Measurements from ENCODE around the gene CD79A. TPM values are rescaled to one million over a fixed set of nuclear protein-coding genes. Genes with fewer than 3 reads are reported as not detected.
"Not testable (repeated sequence)": the region's sequence is repeated elsewhere in the genome, so short reads cannot be mapped to it uniquely, and the experiment has no call there.

CD79A gene
- total RNA-seq, 6 experiments from 2014 or later, result 0.18 to 0.71 (median 0.39) TPM; not detected in 2

DNA sequence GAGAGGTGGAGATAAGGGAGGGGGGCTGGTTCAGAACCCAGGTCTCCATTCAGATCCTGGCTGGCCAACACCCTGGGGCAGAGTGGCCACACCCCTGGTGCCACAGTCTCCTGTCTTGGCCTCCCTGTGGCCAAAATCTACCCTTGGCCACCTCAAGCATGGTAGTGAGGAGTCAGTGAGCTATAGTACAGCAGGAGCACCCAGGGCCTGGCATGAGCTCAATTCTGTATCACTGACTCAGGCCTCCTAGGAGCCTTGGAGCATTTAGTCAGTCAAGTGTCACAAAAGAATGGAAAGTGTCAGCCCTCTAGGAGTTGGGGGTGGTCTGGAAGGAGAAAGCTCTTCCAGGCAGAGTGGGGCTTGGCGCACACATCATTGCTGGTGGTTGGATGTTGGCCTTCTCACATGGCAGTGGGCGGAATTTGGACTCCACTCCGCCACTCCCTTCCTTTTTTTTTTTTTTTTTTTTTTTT is 6.6 kb upstream of the CD79A start:
- peaks cover 0 to 45% (median 23%) of the 10 kb centered on the region in 4 donors for H3K36me3 ChIP-seq
- no peak overlapping the region for H3K27ac ChIP-seq
- ATAC-seq, result peak in 2 of 4 donors; percentile 6 to 9
- no peak for TF ChIP-seq POLR2A (IDR thresholded peaks at IDR 0.05)
- TF ChIP-seq, protein P1, sequence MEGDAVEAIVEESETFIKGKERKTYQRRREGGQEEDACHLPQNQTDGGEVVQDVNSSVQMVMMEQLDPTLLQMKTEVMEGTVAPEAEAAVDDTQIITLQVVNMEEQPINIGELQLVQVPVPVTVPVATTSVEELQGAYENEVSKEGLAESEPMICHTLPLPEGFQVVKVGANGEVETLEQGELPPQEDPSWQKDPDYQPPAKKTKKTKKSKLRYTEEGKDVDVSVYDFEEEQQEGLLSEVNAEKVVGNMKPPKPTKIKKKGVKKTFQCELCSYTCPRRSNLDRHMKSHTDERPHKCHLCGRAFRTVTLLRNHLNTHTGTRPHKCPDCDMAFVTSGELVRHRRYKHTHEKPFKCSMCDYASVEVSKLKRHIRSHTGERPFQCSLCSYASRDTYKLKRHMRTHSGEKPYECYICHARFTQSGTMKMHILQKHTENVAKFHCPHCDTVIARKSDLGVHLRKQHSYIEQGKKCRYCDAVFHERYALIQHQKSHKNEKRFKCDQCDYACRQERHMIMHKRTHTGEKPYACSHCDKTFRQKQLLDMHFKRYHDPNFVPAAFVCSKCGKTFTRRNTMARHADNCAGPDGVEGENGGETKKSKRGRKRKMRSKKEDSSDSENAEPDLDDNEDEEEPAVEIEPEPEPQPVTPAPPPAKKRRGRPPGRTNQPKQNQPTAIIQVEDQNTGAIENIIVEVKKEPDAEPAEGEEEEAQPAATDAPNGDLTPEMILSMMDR (IDR thresholded peaks at IDR 0.05), result no peak
- H3K27me3 ChIP-seq, result no peaks in the 10 kb centered on the region
- H3K4me3 ChIP-seq, result no peak overlapping the region
- H3K9me3 ChIP-seq, result no peaks in the 10 kb centered on the region
- intact Hi-C loops (cut with DNase I), result loop anchor here (5.0 to 10.0 kb wide), 2 partner anchors 64 to 77 kb away; no protein-coding TSS in a partner anchor
- 53% methylated on average over 3 of the region's 3 CpGs for WGBS (ENCODE audit: insufficient coverage, low coverage, low lambda C conversion rate, missing lambda C conversion rate)
- no peak for DNase-seq
- peaks cover 0 to 12% (median 0%) of the 10 kb centered on the region in 4 donors for H3K4me1 ChIP-seq

DNA sequence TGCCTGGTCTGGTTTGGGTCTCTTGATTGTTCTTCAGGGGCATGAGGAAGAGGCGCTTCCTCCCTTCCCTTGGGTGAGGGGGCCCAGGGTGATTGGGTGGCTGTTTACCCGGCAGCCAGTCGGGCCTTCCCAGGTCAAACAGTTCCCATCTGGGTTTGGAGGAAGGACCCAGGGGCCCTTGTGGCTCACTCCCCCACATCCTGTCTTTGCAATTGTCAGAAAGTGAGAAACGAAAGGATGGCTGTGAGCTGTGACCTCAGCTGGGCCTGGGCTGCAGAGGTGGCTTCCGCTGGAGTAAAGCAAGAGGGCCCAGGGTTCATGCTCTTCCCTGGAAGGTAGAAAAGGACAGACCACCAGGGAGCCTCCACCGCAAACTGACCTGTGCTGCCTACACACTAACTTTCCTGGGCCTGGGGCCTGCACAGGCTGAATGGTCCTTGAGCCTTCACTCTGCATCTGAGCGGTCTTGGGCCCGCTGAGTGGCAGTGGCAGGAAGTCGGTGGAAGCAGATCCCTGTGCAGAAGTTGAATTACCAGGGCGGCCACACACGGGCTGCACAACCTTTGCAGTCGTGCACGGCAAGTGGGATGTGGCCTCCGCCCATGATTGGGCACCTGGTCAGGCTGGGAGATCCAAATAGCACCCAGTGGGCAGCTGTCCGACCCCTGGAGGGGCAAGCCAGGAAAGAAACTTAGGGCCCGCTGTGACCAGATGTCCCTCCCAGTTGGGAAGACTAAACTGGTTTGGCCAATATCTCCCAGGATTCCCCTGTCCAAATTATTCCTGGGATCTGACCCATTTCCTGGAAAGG is 5.3 kb upstream of the CD79A start:
- Histone ChIP-seq H3K4me3 (no peak overlapping the region), H3K9me3 (no peaks in the 10 kb centered on the region), H3K27ac (peak overlapping the region in 1 of 3 donors; percentile 24), H3K36me3 (peaks cover 0 to 35% (median 19%) of the 10 kb centered on the region in 4 donors), H3K4me1 (peaks cover 0 to 12% (median 0%) of the 10 kb centered on the region in 4 donors), H3K27me3 (no peaks in the 10 kb centered on the region)
- TF ChIP-seq, protein P1 (IDR thresholded peaks at IDR 0.05), result no peak
- TF ChIP-seq POLR2A (IDR thresholded peaks at IDR 0.05), result no peak
- peak; percentile 37 to 68 (median 47) for ATAC-seq
- intact Hi-C loops (cut with DNase I), result loop anchor here (5.0 to 10.0 kb wide), 2 partner anchors 63 to 76 kb away; no protein-coding TSS in a partner anchor
- DNase-seq, result peak in 2 of 3 donors; percentile 45 to 56
- WGBS (ENCODE audit: insufficient coverage, low coverage, low lambda C conversion rate, missing lambda C conversion rate), result 35% methylated on average over 3 of the region's 16 CpGs

DNA sequence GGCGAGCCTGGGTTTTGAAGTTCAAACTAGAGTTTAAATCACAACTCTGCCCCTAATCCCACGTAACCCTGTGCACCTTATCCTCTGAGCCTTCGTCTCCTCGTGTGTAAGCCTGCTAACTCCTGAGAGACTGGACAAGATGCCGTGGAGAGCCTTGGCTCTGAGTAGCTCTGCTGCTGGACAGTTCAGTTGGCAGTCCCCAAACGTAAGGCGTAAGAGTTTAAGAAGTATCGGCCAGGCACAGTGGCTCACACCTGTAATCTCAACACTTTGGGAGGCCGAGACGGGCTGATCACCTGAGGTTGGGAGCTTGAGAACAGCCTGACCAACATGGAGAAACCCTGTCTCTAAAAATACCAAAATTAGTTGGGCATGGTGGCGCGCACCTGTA is 4.7 kb upstream of the CD79A start:
- H3K27me3 ChIP-seq, result no peaks in the 10 kb centered on the region
- no peaks in the 10 kb centered on the region for H3K9me3 ChIP-seq
- ATAC-seq, result no peak
- intact Hi-C loops (cut with DNase I), result loop anchor here (5.0 to 10.0 kb wide), 2 partner anchors 62 to 75 kb away; no protein-coding TSS in a partner anchor
- no peak for TF ChIP-seq POLR2A (IDR thresholded peaks at IDR 0.05)
- TF ChIP-seq, protein P1 (IDR thresholded peaks at IDR 0.05), result no peak
- H3K4me3 ChIP-seq, result no peak overlapping the region
- DNase-seq, result peak in 1 of 3 donors; percentile 39
- peak overlapping the region in 1 of 3 donors; percentile 24 for H3K27ac ChIP-seq
- 68% methylated on average over 6 of the region's 12 CpGs for WGBS (ENCODE audit: insufficient coverage, low coverage, low lambda C conversion rate, missing lambda C conversion rate)
- H3K36me3 ChIP-seq, result peaks cover 0 to 31% (median 19%) of the 10 kb centered on the region in 4 donors
- peaks cover 0 to 12% (median 0%) of the 10 kb centered on the region in 4 donors for H3K4me1 ChIP-seq

DNA sequence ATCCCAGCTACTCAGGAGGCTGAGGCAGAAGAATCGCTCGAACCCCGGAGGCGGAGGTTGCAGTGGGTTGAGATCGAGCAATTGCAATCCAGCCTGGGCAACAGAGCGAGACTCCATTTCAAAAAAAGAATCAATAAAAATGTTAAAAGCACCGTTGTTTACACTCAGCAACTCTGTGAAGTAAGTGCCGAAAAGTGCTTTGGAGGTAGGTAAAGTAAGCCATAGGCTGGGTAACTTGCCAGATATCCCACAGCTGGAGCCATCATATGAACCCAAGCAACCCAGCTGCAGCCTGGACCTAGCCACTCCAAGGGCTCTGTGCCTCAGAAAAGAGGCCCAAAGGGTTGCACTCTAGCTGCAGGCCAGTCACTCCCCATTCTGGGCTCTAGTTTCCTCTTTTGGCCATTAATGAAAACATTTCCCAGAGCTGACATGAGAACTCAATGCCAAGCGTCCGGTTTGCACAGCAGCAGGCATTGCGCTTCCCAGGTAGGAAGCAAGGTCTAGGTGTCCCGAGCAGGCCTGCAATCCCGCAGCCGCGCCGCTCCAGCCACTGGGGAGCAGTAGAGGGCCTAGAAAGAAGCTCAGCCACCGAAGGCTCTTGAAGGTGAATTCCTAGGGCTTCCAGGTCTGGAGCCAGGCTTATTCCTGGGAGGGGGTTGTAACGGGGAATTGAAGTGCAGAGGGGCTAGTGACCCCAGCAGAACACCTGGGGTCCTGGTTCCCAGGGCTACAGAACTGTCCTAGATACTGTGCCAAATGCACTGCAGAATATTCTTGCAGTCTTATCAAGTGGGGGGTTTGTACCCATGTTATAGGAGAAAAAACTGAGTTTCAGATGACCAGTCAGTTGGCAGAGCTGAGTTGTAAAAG is 4.1 kb upstream of the CD79A start:
- H3K9me3 ChIP-seq, result no peaks in the 10 kb centered on the region
- H3K27ac ChIP-seq, result no peak overlapping the region
- H3K36me3 ChIP-seq, result peaks cover 0 to 31% (median 16%) of the 10 kb centered on the region in 4 donors
- 19% methylated on average over 9 of the region's 18 CpGs for WGBS (ENCODE audit: insufficient coverage, low coverage, low lambda C conversion rate, missing lambda C conversion rate)
- peaks cover 0 to 12% (median 0%) of the 10 kb centered on the region in 4 donors for H3K4me1 ChIP-seq
- no peak overlapping the region for H3K4me3 ChIP-seq
- TF ChIP-seq, protein P1 (IDR thresholded peaks at IDR 0.05), result peak; percentile 53 to 79 (median 67)
- TF ChIP-seq POLR2A (IDR thresholded peaks at IDR 0.05), result no peak
- no peaks in the 10 kb centered on the region for H3K27me3 ChIP-seq
- intact Hi-C loops (cut with DNase I), result loop anchor here (5.0 to 10.0 kb wide), 2 partner anchors 62 to 74 kb away; no protein-coding TSS in a partner anchor
- peak; percentile 72 to 83 (median 76) for DNase-seq
- peak; percentile 73 to 77 (median 76) for ATAC-seq

DNA sequence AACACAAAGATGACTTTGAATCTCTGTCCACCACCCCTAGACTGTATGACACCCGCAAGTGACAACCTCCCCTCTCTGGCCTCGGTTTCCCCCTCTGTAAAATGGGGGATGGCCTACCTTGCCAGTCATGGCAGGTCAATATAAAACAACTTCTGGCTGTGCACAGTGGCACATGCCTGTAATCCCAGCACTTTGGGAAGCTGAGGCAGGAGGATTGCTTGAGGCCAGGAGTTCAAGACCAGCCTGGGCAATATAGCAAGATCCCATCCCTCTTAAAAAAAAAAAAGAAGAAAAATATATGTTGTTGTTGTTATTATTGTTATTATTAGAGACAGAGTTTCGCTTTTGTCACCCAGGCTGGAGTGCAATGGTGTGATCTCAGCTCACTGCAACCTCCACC is 1.1 kb upstream of the CD79A start:
- not testable (repeated sequence) for H3K4me3 ChIP-seq, H3K27me3 ChIP-seq, H3K9me3 ChIP-seq, H3K27ac ChIP-seq, ATAC-seq, DNase-seq
- peaks cover 0 to 11% (median 4%) of the 10 kb centered on the region in 4 donors for H3K36me3 ChIP-seq
- WGBS (ENCODE audit: insufficient coverage, low coverage, low lambda C conversion rate, missing lambda C conversion rate), result 63% methylated on average over 3 of the region's 3 CpGs
- intact Hi-C loops (cut with DNase I), result loop anchor here in 1 of 2 donors (10.0 kb wide), 1 partner anchor 59 kb away; no protein-coding TSS in a partner anchor
- H3K4me1 ChIP-seq, result peaks cover 0 to 12% (median 0%) of the 10 kb centered on the region in 4 donors

All from right lobe of liver (tissue), 6 donors.